ENCODE data around the gene NECAB3.

The NECAB3 gene

GRCh38 chr20:33653218-33653899 is 20.9 kb downstream of the NECAB3 start:
- Histone ChIP-seq H2AFZ (ENCODE audit: low read length) (no peak overlapping the region), H3K4me2 (ENCODE audit: low read depth, low read length) (no peak overlapping the region), H3K4me3 (ENCODE audit: low read length) (no peak overlapping the region), H4K20me1 (ENCODE audit: insufficient read depth, low read length) (no peaks in the 10 kb centered on the region), H3K9me3 (replicated peaks; ENCODE audit: insufficient read depth, low read length) (no peaks in the 10 kb centered on the region), H3K27ac (ENCODE audit: low read length) (no peak overlapping the region), H3K79me2 (ENCODE audit: low read length) (no peaks in the 10 kb centered on the region), H3K9ac (ENCODE audit: low read length) (no peak overlapping the region), H3F3A (ENCODE audit: insufficient read depth, low read length) (peaks cover 7% of the 10 kb centered on the region; the same call in 1 of the 2 replicates), H3K27me3 (replicated peaks; ENCODE audit: insufficient read depth, low read length) (no peaks in the 10 kb centered on the region), H3K4me1 (ENCODE audit: low read length) (peaks cover 11% of the 10 kb centered on the region), H3K36me3 (replicated peaks; ENCODE audit: insufficient read depth, low read length) (no peaks in the 10 kb centered on the region), H3K9me2 (replicated peaks; ENCODE audit: insufficient read depth, low read length) (no peaks in the 10 kb centered on the region)
- DNase-seq, result no peak
- TF ChIP-seq EZH2 (optimal IDR thresholded peaks at IDR 0.05; ENCODE audit: low read depth, low read length) (no peak), EZH2phosphoT487 (IDR thresholded peaks at IDR 0.05; ENCODE audit: low read length) (no peak), CTCF (IDR thresholded peaks at IDR 0.05; ENCODE audit: low read length) (peak; percentile 74)

GRCh38 chr20:33651562-33652048 is 22.6 kb downstream of the NECAB3 start:
- H3K9ac ChIP-seq (ENCODE audit: low read length), result no peak overlapping the region
- H3K4me1 ChIP-seq (ENCODE audit: low read length), result peaks cover 28% of the 10 kb centered on the region
- peaks cover 24% of the 10 kb centered on the region for H3F3A ChIP-seq (ENCODE audit: insufficient read depth, low read length)
- no peaks in the 10 kb centered on the region for H3K27me3 ChIP-seq (replicated peaks; ENCODE audit: insufficient read depth, low read length)
- H4K20me1 ChIP-seq (ENCODE audit: insufficient read depth, low read length), result no peaks in the 10 kb centered on the region
- H3K36me3 ChIP-seq (replicated peaks; ENCODE audit: insufficient read depth, low read length), result no peaks in the 10 kb centered on the region
- DNase-seq, result no peak
- no peaks in the 10 kb centered on the region for H3K9me2 ChIP-seq (replicated peaks; ENCODE audit: insufficient read depth, low read length)
- no peak overlapping the region for H3K27ac ChIP-seq (ENCODE audit: low read length)
- no peaks in the 10 kb centered on the region for H3K9me3 ChIP-seq (replicated peaks; ENCODE audit: insufficient read depth, low read length)
- no peak overlapping the region for H2AFZ ChIP-seq (ENCODE audit: low read length)
- no peak for TF ChIP-seq EZH2phosphoT487 (IDR thresholded peaks at IDR 0.05; ENCODE audit: low read length)
- no peak for TF ChIP-seq CTCF (IDR thresholded peaks at IDR 0.05; ENCODE audit: low read length)
- no peak for TF ChIP-seq EZH2 (optimal IDR thresholded peaks at IDR 0.05; ENCODE audit: low read depth, low read length)
- H3K4me3 ChIP-seq (ENCODE audit: low read length), result no peak overlapping the region
- no peak overlapping the region for H3K4me2 ChIP-seq (ENCODE audit: low read depth, low read length)
- no peaks in the 10 kb centered on the region for H3K79me2 ChIP-seq (ENCODE audit: low read length)

- H3K36me3 ChIP-seq (replicated peaks; ENCODE audit: insufficient read depth, low read length), result no peaks in the 10 kb centered on the region
- TF ChIP-seq CTCF (IDR thresholded peaks at IDR 0.05; ENCODE audit: low read length) (no peak), EZH2 (optimal IDR thresholded peaks at IDR 0.05; ENCODE audit: low read depth, low read length) (no peak), EZH2phosphoT487 (IDR thresholded peaks at IDR 0.05; ENCODE audit: low read length) (no peak)
- no peak overlapping the region for H2AFZ ChIP-seq (ENCODE audit: low read length)
- no peak overlapping the region for H3K4me3 ChIP-seq (ENCODE audit: low read length)
- H4K20me1 ChIP-seq (ENCODE audit: insufficient read depth, low read length), result no peaks in the 10 kb centered on the region
- H3K27ac ChIP-seq (ENCODE audit: low read length), result no peak overlapping the region
- DNase-seq, result no peak
- peaks cover 24% of the 10 kb centered on the region for H3F3A ChIP-seq (ENCODE audit: insufficient read depth, low read length)
- no peak overlapping the region for H3K4me2 ChIP-seq (ENCODE audit: low read depth, low read length)
- peaks cover 28% of the 10 kb centered on the region for H3K4me1 ChIP-seq (ENCODE audit: low read length)
- H3K27me3 ChIP-seq (replicated peaks; ENCODE audit: insufficient read depth, low read length), result no peaks in the 10 kb centered on the region
- H3K79me2 ChIP-seq (ENCODE audit: low read length), result no peaks in the 10 kb centered on the region
- H3K9me3 ChIP-seq (replicated peaks; ENCODE audit: insufficient read depth, low read length), result no peaks in the 10 kb centered on the region
- no peak overlapping the region for H3K9ac ChIP-seq (ENCODE audit: low read length)
- H3K9me2 ChIP-seq (replicated peaks; ENCODE audit: insufficient read depth, low read length), result no peaks in the 10 kb centered on the region
Measured at GRCh38 chr20:33650753-33651561, 23.3 kb downstream of the NECAB3 start.

All from MM.1S (cell line).